Activated CD8-positive, alpha-beta memory T cell treated with anti-CD3 and anti-CD28 coated beads, Interleukin-2, amount 10 ng/mL, durations not matched to agents 7 days and 5 days (primary cell): ENCODE data around the gene LIPG. TPM values are rescaled to one million over a fixed set of nuclear protein-coding genes. Genes with fewer than 3 reads are reported as not detected.
"Not testable (repeated sequence)": the region's sequence is repeated elsewhere in the genome, so short reads cannot be mapped to it uniquely, and the experiment has no call there.

Source experiments
- ATAC-seq: fragments of 150-1000 bp; cut with Tn5 transposase; one replicate; pipeline ENCODE4 v1.10.0; 2021; ENCODE audit warnings: moderate library complexity
- CTCF ChIA-PET: fragments of 350-600 bp; sonication (Branson Sonifier 250); formaldehyde crosslinking; loops from one replicate; lab custom pipeline; 2021; ENCODE audit warnings: antibody characterized with exemption; lab: Charles Lee
- DNase-seq: peaks from one replicate; pipeline ENCODE4 v3.0.0-alpha.2; 2020
- H3K27ac Mint-ChIP-seq: one replicate; pipeline ENCODE4 v1.8.0; 2021; ENCODE audit warnings: mild to moderate bottlenecking, mixed read lengths
- H3K27me3 Mint-ChIP-seq: one replicate; pipeline ENCODE4 v1.8.0; 2021; ENCODE audit warnings: mixed read lengths
- H3K36me3 Mint-ChIP-seq: one replicate; pipeline ENCODE4 v1.8.0; 2021; ENCODE audit warnings: mild to moderate bottlenecking, mixed read lengths
- H3K4me1 Mint-ChIP-seq: one replicate; pipeline ENCODE4 v1.8.0; 2021; ENCODE audit warnings: mixed read lengths
- H3K4me3 Mint-ChIP-seq: one replicate; pipeline ENCODE4 v1.8.0; 2021; ENCODE audit warnings: mild to moderate bottlenecking, moderate library complexity, mixed read lengths
- H3K9me3 Mint-ChIP-seq: one replicate; pipeline ENCODE4 v1.8.0; 2022; ENCODE audit warnings: low read depth, mixed read lengths
- total RNA-seq, 2 experiments: library from RNA; stranded (reverse); gene quantifications; one replicate each; pipeline ENCODE4 v1.2.3, GENCODE V29; 2021

The LIPG gene
- total RNA-seq, 2 experiments from 2014 or later = 0.16 TPM; not detected in 1

DNA sequence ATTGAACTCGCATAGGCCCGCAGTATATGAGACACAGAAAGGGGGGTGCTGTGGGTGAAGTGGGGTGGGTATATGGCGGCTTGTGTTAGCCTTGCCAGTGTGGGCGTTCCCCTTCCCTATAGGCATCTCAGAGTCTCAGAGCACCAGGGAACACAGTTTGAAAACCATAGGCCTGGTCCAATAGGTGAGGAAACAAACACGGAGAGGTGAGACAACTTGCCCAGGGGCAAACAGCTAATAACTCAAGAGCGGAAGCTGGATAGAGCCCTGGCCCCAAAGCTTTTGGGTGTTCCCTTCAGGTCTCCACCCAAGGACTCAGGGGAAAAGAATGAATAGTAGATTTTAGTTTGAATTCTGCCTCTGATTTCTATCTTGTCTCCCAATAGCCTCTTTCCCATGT is 7.9 kb downstream of the LIPG start:
- no peak overlapping the region for H3K4me3 Mint-ChIP-seq
- H3K9me3 Mint-ChIP-seq = no peaks in the 10 kb centered on the region
- peaks cover 25% of the 10 kb centered on the region for H3K27me3 Mint-ChIP-seq
- H3K36me3 Mint-ChIP-seq = no peaks in the 10 kb centered on the region
- DNase-seq = no peak
- H3K27ac Mint-ChIP-seq = no peak overlapping the region
- H3K4me1 Mint-ChIP-seq = no peaks in the 10 kb centered on the region
- no peak for ATAC-seq
- CTCF ChIA-PET = interaction anchor here (0.8 to 1.3 kb wide), 2 partner anchors 15 to 291 kb away, joined by 3 read pairs; no protein-coding TSS in a partner anchor

DNA sequence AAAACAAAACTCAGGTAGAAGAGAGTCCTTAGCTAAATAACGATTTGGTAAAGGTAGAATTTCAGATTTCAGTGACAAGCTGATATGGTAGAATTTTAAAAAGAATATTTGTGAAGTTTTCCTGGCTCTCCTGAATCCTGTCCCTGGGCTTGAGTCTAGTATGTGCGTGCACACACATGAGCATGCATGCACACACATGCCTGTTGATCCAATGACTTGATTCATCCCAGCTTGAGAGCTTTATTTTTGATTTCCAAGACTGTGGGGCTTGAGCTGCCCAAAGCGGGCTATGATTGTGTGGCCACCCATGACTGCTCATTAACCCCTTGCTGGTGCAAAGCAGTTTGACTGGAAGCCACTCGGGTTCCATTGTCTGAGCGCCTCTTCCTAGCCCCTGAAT is 9.0 kb downstream of the LIPG start:
- no peak for ATAC-seq
- no peak overlapping the region for H3K27ac Mint-ChIP-seq
- DNase-seq = no peak
- H3K4me1 Mint-ChIP-seq = no peaks in the 10 kb centered on the region
- peaks cover 14% of the 10 kb centered on the region for H3K27me3 Mint-ChIP-seq
- CTCF ChIA-PET = no interaction called here
- H3K36me3 Mint-ChIP-seq = no peaks in the 10 kb centered on the region
- H3K4me3 Mint-ChIP-seq = no peak overlapping the region
- H3K9me3 Mint-ChIP-seq = no peaks in the 10 kb centered on the region

DNA sequence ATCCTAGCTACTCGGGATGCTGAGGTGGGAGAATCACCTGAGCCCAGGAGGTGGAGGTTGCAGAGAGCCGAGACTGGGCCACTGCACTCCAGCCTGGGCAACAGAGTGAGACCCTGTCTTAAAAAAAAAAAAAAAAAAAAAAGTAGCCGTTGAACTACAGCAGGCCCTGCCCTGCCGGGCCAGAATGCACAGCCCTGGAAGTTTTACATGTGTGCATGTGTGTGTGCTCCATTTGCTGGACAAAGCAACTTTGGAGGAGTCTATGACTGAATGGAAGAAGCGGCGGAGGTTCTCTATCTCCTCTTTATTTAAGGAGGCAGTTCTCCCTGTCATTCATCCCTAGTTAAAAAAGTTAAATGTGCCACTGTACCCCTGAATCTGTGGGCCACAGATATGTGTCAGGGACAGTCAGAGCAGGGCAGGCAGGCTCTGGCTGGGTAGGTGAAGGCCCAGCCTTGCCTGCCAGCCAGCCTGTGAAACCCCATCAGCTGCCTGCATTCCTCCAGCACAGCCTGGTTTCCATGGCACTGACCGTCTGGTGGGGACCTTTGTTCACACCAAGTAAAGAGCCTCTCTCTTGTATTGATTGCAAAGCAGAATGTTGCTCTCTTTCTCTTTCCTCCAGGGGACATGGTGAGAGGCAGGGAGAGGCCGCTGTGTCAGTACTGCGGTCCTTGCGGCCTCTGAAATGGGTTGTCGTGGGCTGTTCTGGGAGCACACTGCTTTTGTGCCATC is 10.9 kb downstream of the LIPG start:
- no peak for ATAC-seq
- Mint-ChIP-seq H3K9me3 (no peaks in the 10 kb centered on the region), H3K4me3 (no peak overlapping the region), H3K4me1 (no peaks in the 10 kb centered on the region), H3K27ac (no peak overlapping the region), H3K36me3 (no peaks in the 10 kb centered on the region), H3K27me3 (no peaks in the 10 kb centered on the region)
- no peak for DNase-seq
- CTCF ChIA-PET = no interaction called here

DNA sequence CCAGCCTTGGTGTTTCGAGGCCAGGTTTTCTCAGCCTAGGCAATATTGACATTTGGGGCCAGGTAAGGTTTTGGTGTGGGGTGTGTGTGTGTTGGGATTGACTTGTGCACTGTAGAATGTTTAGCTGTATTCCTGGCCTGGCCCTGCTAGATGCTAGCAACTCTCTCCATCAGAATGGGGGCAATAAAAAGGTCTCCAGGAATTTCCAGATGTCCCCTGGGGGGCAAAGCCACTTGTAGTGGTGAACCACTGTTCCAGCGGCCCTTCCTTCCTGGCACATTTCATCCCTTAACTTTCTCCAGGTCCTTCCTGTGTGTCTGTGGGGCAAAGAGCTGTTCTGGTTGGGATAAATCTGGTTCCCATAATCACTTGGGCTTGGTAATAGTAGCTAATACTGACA is 12.0 kb downstream of the LIPG start:
- H3K36me3 Mint-ChIP-seq = no peaks in the 10 kb centered on the region
- no peak overlapping the region for H3K4me3 Mint-ChIP-seq
- H3K27ac Mint-ChIP-seq = no peak overlapping the region
- CTCF ChIA-PET = interaction anchor here (1.2 kb wide), 2 partner anchors 15 to 44 kb away, joined by 3 read pairs; no protein-coding TSS in a partner anchor
- H3K27me3 Mint-ChIP-seq = no peaks in the 10 kb centered on the region
- H3K4me1 Mint-ChIP-seq = no peaks in the 10 kb centered on the region
- no peak for DNase-seq
- H3K9me3 Mint-ChIP-seq = no peaks in the 10 kb centered on the region
- no peak for ATAC-seq

DNA sequence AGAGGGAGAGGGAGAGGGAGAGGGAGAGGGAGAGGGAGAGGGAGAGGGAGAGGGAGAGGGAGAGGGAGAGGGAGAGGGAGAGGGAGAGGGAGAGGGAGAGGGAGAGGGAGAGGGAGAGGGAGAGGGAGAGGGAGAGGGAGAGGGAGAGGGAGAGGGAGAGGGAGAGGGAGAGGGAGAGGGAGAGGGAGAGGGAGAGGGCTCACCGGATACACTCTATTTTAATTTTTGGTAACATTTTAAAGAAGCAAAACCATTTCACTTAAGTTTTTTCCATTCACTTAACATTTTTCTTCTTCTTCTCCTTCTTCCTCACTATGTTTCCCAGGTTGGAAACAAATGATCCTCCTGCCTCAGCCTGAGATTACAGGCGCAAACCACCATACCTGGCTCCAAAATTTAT is 17.2 kb downstream of the LIPG start:
- peaks cover 18% of the 10 kb centered on the region for H3K27me3 Mint-ChIP-seq
- H3K4me3 Mint-ChIP-seq, H3K36me3 Mint-ChIP-seq, H3K27ac Mint-ChIP-seq, H3K4me1 Mint-ChIP-seq, H3K9me3 Mint-ChIP-seq, ATAC-seq, DNase-seq, CTCF ChIA-PET: not testable (repeated sequence)

DNA sequence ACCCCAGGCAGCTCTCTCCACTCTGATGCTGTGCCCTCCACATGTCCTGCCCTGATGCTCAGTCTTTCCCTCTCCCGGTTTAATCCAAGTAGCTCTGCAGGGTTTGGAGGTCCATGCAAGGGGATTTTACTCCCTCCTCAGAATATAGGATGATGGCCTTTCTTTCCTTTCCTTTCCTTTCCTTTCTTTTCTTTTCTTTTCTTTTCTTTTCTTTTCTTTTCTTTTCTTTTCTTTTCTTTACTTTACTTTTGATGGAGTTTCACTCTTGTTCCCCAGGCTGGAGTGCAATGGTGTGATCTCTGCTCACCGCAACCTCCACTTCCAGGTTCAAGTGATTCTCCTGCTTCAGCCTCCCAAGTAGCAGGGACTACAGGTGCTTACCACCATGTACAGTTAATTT is 17.7 kb downstream of the LIPG start:
- ATAC-seq, H3K27ac Mint-ChIP-seq, H3K4me1 Mint-ChIP-seq, H3K36me3 Mint-ChIP-seq, H3K9me3 Mint-ChIP-seq, CTCF ChIA-PET, H3K4me3 Mint-ChIP-seq, DNase-seq: not testable (repeated sequence)
- peaks cover 23% of the 10 kb centered on the region for H3K27me3 Mint-ChIP-seq

DNA sequence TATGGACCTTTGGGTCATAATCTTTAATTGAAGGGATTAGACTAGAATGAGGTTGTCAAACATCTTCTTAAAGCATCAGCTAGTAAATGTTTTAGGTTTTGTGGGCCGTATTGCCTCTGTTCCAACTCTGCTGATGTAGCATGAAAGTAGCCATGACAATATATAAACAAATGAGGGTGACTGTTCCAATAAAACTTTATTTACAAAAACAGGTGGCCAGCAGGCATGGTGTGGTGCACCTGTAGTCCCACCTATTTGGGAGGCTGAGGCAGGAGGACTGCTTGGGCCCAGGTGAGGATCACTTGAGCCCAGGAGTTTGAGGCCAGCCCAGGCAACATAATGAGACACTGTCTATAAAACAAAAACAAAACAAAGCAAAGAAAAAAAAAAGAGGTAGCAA is 18.4 kb downstream of the LIPG start:
- Mint-ChIP-seq H3K9me3 (no peaks in the 10 kb centered on the region), H3K27me3 (peaks cover 23% of the 10 kb centered on the region), H3K4me1 (no peaks in the 10 kb centered on the region), H3K27ac (no peak overlapping the region), H3K36me3 (no peaks in the 10 kb centered on the region), H3K4me3 (no peak overlapping the region)
- CTCF ChIA-PET = no interaction called here
- ATAC-seq (no peak), DNase-seq (no peak)

DNA sequence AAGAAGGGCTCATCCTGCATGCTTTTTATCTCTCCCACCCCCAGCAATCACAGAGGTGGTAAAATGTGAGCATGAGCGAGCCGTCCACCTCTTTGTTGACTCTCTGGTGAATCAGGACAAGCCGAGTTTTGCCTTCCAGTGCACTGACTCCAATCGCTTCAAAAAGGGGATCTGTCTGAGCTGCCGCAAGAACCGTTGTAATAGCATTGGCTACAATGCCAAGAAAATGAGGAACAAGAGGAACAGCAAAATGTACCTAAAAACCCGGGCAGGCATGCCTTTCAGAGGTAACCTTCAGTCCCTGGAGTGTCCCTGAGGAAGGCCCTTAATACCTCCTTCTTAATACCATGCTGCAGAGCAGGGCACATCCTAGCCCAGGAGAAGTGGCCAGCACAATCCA is 19.5 kb downstream of the LIPG start:
- ATAC-seq (no peak), DNase-seq (no peak)
- Mint-ChIP-seq H3K27ac (no peak overlapping the region), H3K4me1 (no peaks in the 10 kb centered on the region), H3K9me3 (no peaks in the 10 kb centered on the region), H3K27me3 (peaks cover 24% of the 10 kb centered on the region), H3K36me3 (no peaks in the 10 kb centered on the region), H3K4me3 (no peak overlapping the region)
- CTCF ChIA-PET = no interaction called here

DNA sequence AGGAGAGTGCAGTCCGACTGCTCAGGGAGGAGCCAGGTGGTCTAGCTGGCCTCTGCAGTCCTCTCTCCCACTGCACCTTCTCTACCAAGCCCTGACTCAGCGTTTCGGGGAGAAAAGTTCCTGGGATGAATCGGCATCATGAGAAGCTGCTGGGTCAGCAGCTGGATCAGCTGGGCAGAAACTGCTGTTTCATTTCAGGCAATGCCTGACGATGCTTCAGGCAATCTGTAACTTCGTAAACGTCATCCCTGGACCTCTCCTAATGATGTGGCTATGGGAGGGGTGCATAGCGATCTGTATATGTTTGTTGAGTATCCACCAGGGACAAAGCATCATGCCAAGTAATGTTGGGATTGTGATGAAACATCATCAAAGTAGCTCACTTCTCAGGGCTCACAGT is 20.7 kb downstream of the LIPG start:
- Mint-ChIP-seq H3K4me1 (no peaks in the 10 kb centered on the region), H3K9me3 (no peaks in the 10 kb centered on the region), H3K36me3 (no peaks in the 10 kb centered on the region), H3K27ac (no peak overlapping the region), H3K4me3 (no peak overlapping the region), H3K27me3 (peaks cover 24% of the 10 kb centered on the region)
- ATAC-seq (no peak), DNase-seq (no peak)
- CTCF ChIA-PET = interaction anchor here (1.4 kb wide), 1 partner anchor 276 kb away, joined by 5 read pairs; no protein-coding TSS in a partner anchor

DNA sequence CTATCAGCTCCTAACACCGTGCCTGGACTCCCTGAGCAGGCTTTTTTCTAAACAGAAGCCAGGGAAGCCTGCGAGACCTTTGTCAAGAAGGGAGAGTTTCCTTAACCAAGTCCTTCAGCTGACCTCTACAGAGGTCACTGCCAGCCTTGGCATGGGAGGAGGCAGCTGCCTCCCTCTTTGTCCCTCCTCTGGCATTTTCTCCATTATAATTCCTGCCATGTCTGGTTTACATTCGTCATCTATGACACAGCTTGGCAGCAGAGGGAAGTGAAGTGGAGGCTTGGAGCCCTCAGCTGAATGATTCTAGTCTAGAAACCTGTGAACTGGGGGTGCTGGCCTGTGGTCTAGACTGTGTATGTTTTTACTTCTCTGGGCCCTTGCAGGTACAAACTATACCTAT is 22.5 kb downstream of the LIPG start:
- no peaks in the 10 kb centered on the region for H3K4me1 Mint-ChIP-seq
- CTCF ChIA-PET = interaction anchor here (1.0 kb wide), 1 partner anchor 16 kb away, joined by 3 read pairs; no protein-coding TSS in a partner anchor

DNA sequence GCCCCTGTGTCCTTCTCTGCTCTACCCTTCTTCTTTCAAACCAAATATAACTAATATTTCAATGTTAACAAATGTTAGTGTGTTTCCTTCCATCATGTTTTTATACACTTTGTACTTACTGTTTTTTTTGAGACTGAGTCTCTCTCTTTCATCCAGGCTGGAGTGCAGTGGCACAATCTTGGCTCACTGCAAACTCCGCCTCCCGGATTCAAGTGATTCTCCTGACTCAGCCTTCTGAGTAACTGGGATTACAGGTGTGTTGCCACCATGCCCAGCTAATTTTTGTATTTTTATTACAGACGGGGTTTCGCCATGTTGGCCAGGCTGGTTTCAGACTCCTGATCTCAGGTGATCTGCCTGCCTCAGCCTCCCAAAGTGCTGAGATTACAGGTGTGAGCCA is 23.1 kb downstream of the LIPG start:
- not testable (repeated sequence) for H3K4me1 Mint-ChIP-seq, DNase-seq, H3K27ac Mint-ChIP-seq, H3K9me3 Mint-ChIP-seq, H3K36me3 Mint-ChIP-seq, ATAC-seq, H3K4me3 Mint-ChIP-seq
- CTCF ChIA-PET = interaction anchor here (1.0 kb wide), 1 partner anchor 16 kb away, joined by 3 read pairs; no protein-coding TSS in a partner anchor
- peaks cover 24% of the 10 kb centered on the region for H3K27me3 Mint-ChIP-seq

More for the DNA sequence above, 22.5 kb downstream of the LIPG start:
- ATAC-seq = no peak
- no peaks in the 10 kb centered on the region for H3K9me3 Mint-ChIP-seq
- H3K27me3 Mint-ChIP-seq = peaks cover 24% of the 10 kb centered on the region
- DNase-seq = no peak
- H3K36me3 Mint-ChIP-seq = no peaks in the 10 kb centered on the region
- H3K4me3 Mint-ChIP-seq = no peak overlapping the region
- H3K27ac Mint-ChIP-seq = no peak overlapping the region

DNA sequence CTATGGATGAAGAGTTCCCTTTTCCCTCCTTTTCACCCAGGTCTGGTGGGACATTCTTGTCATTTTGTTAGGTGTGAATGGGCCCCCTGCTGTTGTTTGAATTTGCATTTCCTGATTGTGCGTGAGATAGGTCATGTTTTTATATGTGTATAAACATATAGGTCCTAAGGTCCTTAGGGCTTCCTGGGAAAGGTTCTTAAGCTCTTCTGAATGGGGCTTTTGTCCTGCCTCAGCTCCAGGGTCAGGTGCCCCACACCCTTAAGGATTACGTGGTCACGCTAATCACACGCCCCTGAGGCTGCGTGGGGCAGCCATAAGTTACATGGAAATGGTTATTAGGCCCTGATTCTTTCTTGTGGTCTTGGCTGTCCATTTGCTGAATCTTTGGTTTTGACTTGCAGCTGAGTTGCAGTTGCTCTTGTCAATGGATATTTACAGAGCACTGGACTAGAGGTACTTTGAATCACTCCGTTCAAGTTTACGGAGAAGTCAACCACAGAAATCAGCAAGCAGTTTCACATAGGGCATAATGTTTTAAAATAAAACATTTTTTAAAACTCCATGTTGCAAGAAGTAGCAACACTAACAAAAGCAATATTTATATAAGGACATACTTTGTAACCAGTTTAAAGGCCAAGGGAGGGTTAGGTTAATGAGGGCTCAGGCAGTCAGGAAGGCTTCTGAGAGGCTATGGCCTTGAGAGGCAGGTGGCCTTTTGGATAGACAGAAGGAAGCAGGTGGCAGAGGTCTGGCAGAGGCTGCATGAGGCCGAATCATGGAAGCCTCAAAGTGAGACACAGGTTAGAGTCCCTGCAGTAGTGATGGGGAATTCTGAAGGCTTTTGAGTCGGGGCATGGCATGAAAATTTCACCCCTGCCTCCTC is 24.2 kb downstream of the LIPG start:
- no peaks in the 10 kb centered on the region for H3K9me3 Mint-ChIP-seq

DNA sequence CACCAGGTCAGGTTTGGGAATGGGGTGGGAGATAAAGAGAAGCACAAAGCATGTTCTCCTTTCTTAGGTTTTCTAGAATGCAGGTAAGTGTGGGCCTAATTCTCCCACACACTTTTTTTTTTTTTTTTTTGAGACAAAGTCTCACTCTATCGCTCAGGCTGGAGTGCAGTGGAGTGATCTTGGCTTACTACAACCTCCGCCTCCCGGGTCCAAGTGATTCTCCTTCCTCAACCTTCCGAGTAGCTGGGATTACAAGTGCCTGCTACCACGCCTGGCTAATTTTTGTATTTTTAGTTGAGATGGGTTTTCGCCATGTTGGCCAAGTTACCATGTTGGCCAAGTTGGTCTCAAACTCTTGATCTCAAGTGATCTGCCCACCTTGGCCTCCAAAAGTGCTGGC is 26.3 kb downstream of the LIPG start:
- ATAC-seq = no peak
- no peaks in the 10 kb centered on the region for H3K4me1 Mint-ChIP-seq

More for the DNA sequence above, 24.2 kb downstream of the LIPG start:
- Mint-ChIP-seq H3K4me3 (no peak overlapping the region), H3K27ac (no peak overlapping the region), H3K27me3 (peaks cover 15% of the 10 kb centered on the region), H3K36me3 (no peaks in the 10 kb centered on the region), H3K4me1 (no peaks in the 10 kb centered on the region)
- no peak for ATAC-seq
- no peak for DNase-seq
- CTCF ChIA-PET = no interaction called here

More for the DNA sequence above, 26.3 kb downstream of the LIPG start:
- H3K4me3 Mint-ChIP-seq = no peak overlapping the region
- no peaks in the 10 kb centered on the region for H3K9me3 Mint-ChIP-seq
- CTCF ChIA-PET = no interaction called here
- H3K27me3 Mint-ChIP-seq = peaks cover 12% of the 10 kb centered on the region
- H3K27ac Mint-ChIP-seq = no peak overlapping the region
- no peak for DNase-seq
- no peaks in the 10 kb centered on the region for H3K36me3 Mint-ChIP-seq
